GM20000 (cell line): Measurements from ENCODE around the gene SMO.

Experiments
- DNase-seq: peaks from one replicate; pipeline ENCODE4 v3.0.0; 2012; ENCODE audit warnings: low spot score
- CTCF ChIP-seq: IDR thresholded peaks from 2 replicates; pipeline ENCODE4 v1.5.1; 2012; ENCODE audit warnings: mild to moderate bottlenecking, control low read depth; ENCODE audit errors: extremely low read depth, missing control alignments

The SMO gene

GRCh38 chr7:129163875-129164544 is 24.4 kb upstream of the SMO start:
- peak; percentile 59 for DNase-seq
- peak; percentile 59 for TF ChIP-seq CTCF

GRCh38 chr7:129166745-129167144 is 21.7 kb upstream of the SMO start:
- DNase-seq = peak; percentile 82
- TF ChIP-seq CTCF = no peak

- DNase-seq = no peak
- TF ChIP-seq CTCF = no peak
These were observed 20.6 kb upstream of the SMO start for GRCh38 chr7:129167817-129168216.

GRCh38 chr7:129168231-129169021 is 20.0 kb upstream of the SMO start:
- no peak for DNase-seq
- no peak for TF ChIP-seq CTCF

DNA sequence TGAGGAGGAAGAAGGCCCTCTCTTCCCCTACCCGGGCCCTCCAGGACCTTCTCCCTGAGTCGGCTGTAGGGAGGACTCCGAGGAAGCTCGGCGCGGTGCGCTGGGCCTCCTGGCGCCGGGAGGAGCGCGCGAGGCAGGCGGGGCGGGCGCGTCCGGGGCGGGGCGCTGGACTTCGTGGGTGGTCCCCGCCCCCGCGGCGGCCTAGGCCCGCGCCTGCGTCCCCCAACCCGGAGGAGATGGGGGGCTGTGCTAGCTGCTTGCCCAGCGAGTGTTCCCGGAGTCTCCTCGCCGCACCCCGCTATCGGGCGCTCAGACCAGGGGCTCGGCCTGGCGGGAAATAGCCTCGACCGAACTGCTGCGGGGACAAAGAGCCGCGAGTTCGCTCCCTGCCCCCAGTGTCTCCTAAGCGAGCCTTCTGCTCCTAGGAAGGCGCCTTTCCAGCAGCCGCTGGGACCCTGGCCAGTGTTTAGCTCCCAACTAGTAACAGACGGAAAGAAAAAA is 19.2 kb upstream of the SMO start:
- peak; percentile 78 for DNase-seq

GRCh38 chr7:129169686-129170440 is 18.6 kb upstream of the SMO start:
- no peak for TF ChIP-seq CTCF
- DNase-seq = peak; percentile 73

More for the DNA sequence above, 19.2 kb upstream of the SMO start:
- no peak for TF ChIP-seq CTCF
